GM23248 (cell line): Measurements from ENCODE around the gene INTS1.

Experiments used
- EZH2 ChIP-seq: fragments of 200-600 bp; sonication (generic); IDR thresholded peaks from 2 replicates; pipeline ENCODE4 v1.6.1; 2018; ENCODE audit warnings: antibody characterized with exemption, mild to moderate bottlenecking; ENCODE audit not compliant: insufficient read depth, poor library complexity, severe bottlenecking
- EZH2phosphoT487 ChIP-seq: fragments of 200-600 bp; sonication (generic); IDR thresholded peaks from 2 replicates; pipeline ENCODE4 v1.6.1; 2018; ENCODE audit warnings: antibody characterized with exemption, moderate library complexity, mild to moderate bottlenecking, low read depth; ENCODE audit not compliant: insufficient read depth

DNA sequence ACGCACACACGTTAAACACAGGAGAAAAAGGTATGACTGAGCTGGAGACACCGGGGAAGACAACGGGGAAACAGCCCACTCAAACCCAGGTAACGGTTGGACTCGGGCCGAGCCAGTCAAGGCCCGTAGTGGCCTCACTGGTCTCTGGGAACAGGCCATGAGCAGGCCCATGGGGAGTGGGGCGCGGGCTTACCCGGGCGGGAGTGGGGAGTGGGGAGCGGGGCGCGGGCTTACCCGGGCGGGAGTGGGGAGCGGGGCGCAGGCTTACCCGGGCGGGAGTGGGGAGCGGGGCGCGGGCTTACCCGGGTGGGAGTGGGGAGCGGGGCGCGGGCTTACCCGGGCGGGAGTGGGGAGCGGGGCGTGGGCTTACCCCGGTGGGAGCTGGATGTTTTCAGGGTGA is 11.5 kb downstream of the INTS1 start:
- TF ChIP-seq EZH2phosphoT487: no peak
- no peak for TF ChIP-seq EZH2
